ENCODE measurements around the gene GFER.
"Not testable (repeated sequence)": the region's sequence is repeated elsewhere in the genome, so short reads cannot be mapped to it uniquely, and the experiment has no call there.

Gene GFER

GRCh38 chr16:2005646-2006045 lies 21.7 kb downstream of the GFER start:
- no peak for DNase-seq (ENCODE audit: low read depth in 3 of 3, low spot score in 1 of 3)

- DNase-seq (ENCODE audit: low read depth in 3 of 3, low spot score in 1 of 3), result no peak
These were observed 22.3 kb downstream of the GFER start for GRCh38 chr16:2006317-2006716.

GRCh38 chr16:2007081-2007836 lies 23.3 kb downstream of the GFER start:
- DNase-seq (ENCODE audit: low read depth in 3 of 3, low spot score in 1 of 3), result no peak

- DNase-seq (ENCODE audit: low read depth in 3 of 3, low spot score in 1 of 3), result no peak
These were observed 24.1 kb downstream of the GFER start for GRCh38 chr16:2008009-2008526.

GRCh38 chr16:2008631-2009163 lies 24.7 kb downstream of the GFER start:
- no peak for DNase-seq (ENCODE audit: low read depth in 3 of 3, low spot score in 1 of 3)

GRCh38 chr16:2009164-2009711 lies 25.2 kb downstream of the GFER start:
- DNase-seq (ENCODE audit: low read depth in 3 of 3, low spot score in 1 of 3), result no peak

GRCh38 chr16:2009791-2010510 lies 26.0 kb downstream of the GFER start, which contains the start of gene ZNF598:
ZNF598 (minus strand) TSS chr16:2009821.
- DNase-seq (ENCODE audit: low read depth in 3 of 3, low spot score in 1 of 3), result peak; percentile 22 to 74 (median 52)

GRCh38 chr16:2011726-2012125 lies 27.7 kb downstream of the GFER start:
- DNase-seq (ENCODE audit: low read depth in 3 of 3, low spot score in 1 of 3), result not testable (repeated sequence)

- DNase-seq (ENCODE audit: low read depth in 3 of 3, low spot score in 1 of 3), result no peak
These were observed 29.5 kb downstream of the GFER start for GRCh38 chr16:2013527-2013926.

GRCh38 chr16:2015117-2015946 lies 31.3 kb downstream of the GFER start:
- DNase-seq (ENCODE audit: low read depth in 3 of 3, low spot score in 1 of 3), result no peak

GRCh38 chr16:2015947-2016208 lies 31.9 kb downstream of the GFER start:
- no peak for DNase-seq (ENCODE audit: low read depth in 3 of 3, low spot score in 1 of 3)

GRCh38 chr16:2016407-2016922 lies 32.5 kb downstream of the GFER start:
- DNase-seq (ENCODE audit: low read depth in 3 of 3, low spot score in 1 of 3), result no peak

GRCh38 chr16:2019518-2019920 lies 35.5 kb downstream of the GFER start, which contains the start of gene NPW:
NPW (plus strand) TSS chr16:2019785.
- peak in 1 of 3 donors; percentile 21 for DNase-seq (ENCODE audit: low read depth in 3 of 3, low spot score in 1 of 3)

GRCh38 chr16:2019921-2020831 lies 36.2 kb downstream of the GFER start:
- DNase-seq (ENCODE audit: low read depth in 3 of 3, low spot score in 1 of 3), result no peak

GRCh38 chr16:2022723-2023091 lies 38.7 kb downstream of the GFER start:
- no peak for DNase-seq (ENCODE audit: low read depth in 3 of 3, low spot score in 1 of 3)

GRCh38 chr16:2023092-2024031 lies 39.4 kb downstream of the GFER start:
- DNase-seq (ENCODE audit: low read depth in 3 of 3, low spot score in 1 of 3), result peak; percentile 86 to 99 (median 97)

GRCh38 chr16:2024032-2024420 lies 40.0 kb downstream of the GFER start:
- DNase-seq (ENCODE audit: low read depth in 3 of 3, low spot score in 1 of 3), result no peak

GRCh38 chr16:2025251-2025650 lies 41.3 kb downstream of the GFER start:
- no peak for DNase-seq (ENCODE audit: low read depth in 3 of 3, low spot score in 1 of 3)

Measured in stimulated activated CD4-positive, alpha-beta T cell treated with anti-CD3 and anti-CD28 coated beads, TNF-alpha, amount 100 ng/mL, for 1 hour (primary cell).